Measurements from ENCODE around the gene OR10A3. TPM values are rescaled to one million over a fixed set of nuclear protein-coding genes. Genes with fewer than 3 reads are reported as not detected.

OR10A3 gene
- polyA plus RNA-seq, 1 donor from 2014 or later, result not detected

GRCh38 chr11:7927635-7928034 lies 13.9 kb downstream of the OR10A3 start:
- H3K4me3 ChIP-seq (ENCODE audit: low read length), result no peak overlapping the region
- no peaks in the 10 kb centered on the region for H3K36me3 ChIP-seq (ENCODE audit: insufficient read depth, low read length)
- H3K79me2 ChIP-seq (replicated peaks; ENCODE audit: insufficient read depth, low read length), result no peaks in the 10 kb centered on the region
- no peak overlapping the region for H3K4me2 ChIP-seq (ENCODE audit: low read length)
- TF ChIP-seq EZH2 (IDR thresholded peaks at IDR 0.05; ENCODE audit: borderline replicate concordance, insufficient read depth, low read length, poor library complexity, severe bottlenecking) (no peak), CTCF (IDR thresholded peaks at IDR 0.05; ENCODE audit: poor library complexity, severe bottlenecking) (no peak), EP300 (conservative IDR thresholded peaks at IDR 0.05; ENCODE audit: poor library complexity, severe bottlenecking) (no peak), POLR2AphosphoS5 (IDR thresholded peaks at IDR 0.05) (no peak), REST (IDR thresholded peaks at IDR 0.05; ENCODE audit: borderline replicate concordance) (no peak)
- H2AFZ ChIP-seq (ENCODE audit: low read depth, low read length), result no peak overlapping the region
- H3K9me2 ChIP-seq (ENCODE audit: insufficient read depth, low read length), result no peaks in the 10 kb centered on the region
- no peaks in the 10 kb centered on the region for H3K9me3 ChIP-seq (ENCODE audit: low read length)
- no peaks in the 10 kb centered on the region for H4K20me1 ChIP-seq (ENCODE audit: insufficient read depth)
- H3K27ac ChIP-seq (ENCODE audit: low read length), result no peak overlapping the region
- H3K9ac ChIP-seq (ENCODE audit: low read length), result no peak overlapping the region
- no peaks in the 10 kb centered on the region for H3F3A ChIP-seq (ENCODE audit: insufficient read depth, low read length, poor library complexity, severe bottlenecking)
- H3K27me3 ChIP-seq (ENCODE audit: insufficient read depth, low read depth, low read length), result no peaks in the 10 kb centered on the region

GRCh38 chr11:7924536-7924935 lies 17.0 kb downstream of the OR10A3 start:
- H3K79me2 ChIP-seq (replicated peaks; ENCODE audit: insufficient read depth, low read length), result no peaks in the 10 kb centered on the region
- H3F3A ChIP-seq (ENCODE audit: insufficient read depth, low read length, poor library complexity, severe bottlenecking), result no peaks in the 10 kb centered on the region
- H3K9me3 ChIP-seq (ENCODE audit: low read length), result no peaks in the 10 kb centered on the region
- no peaks in the 10 kb centered on the region for H3K9me2 ChIP-seq (ENCODE audit: insufficient read depth, low read length)
- no peak overlapping the region for H3K9ac ChIP-seq (ENCODE audit: low read length)
- H3K36me3 ChIP-seq (ENCODE audit: insufficient read depth, low read length), result no peaks in the 10 kb centered on the region
- no peak overlapping the region for H3K4me3 ChIP-seq (ENCODE audit: low read length)
- H2AFZ ChIP-seq (ENCODE audit: low read depth, low read length), result no peak overlapping the region
- no peak overlapping the region for H3K4me2 ChIP-seq (ENCODE audit: low read length)
- TF ChIP-seq REST (IDR thresholded peaks at IDR 0.05; ENCODE audit: borderline replicate concordance), result no peak
- TF ChIP-seq MXI1 (conservative IDR thresholded peaks at IDR 0.05; ENCODE audit: poor library complexity, severe bottlenecking), result no peak
- TF ChIP-seq RAD21 (conservative IDR thresholded peaks at IDR 0.05), result no peak
- TF ChIP-seq CTCF (IDR thresholded peaks at IDR 0.05; ENCODE audit: poor library complexity, severe bottlenecking), result no peak
- TF ChIP-seq EP300 (conservative IDR thresholded peaks at IDR 0.05; ENCODE audit: poor library complexity, severe bottlenecking), result no peak
- TF ChIP-seq POLR2AphosphoS5 (IDR thresholded peaks at IDR 0.05), result no peak
- no peak for TF ChIP-seq EZH2 (IDR thresholded peaks at IDR 0.05; ENCODE audit: borderline replicate concordance, insufficient read depth, low read length, poor library complexity, severe bottlenecking)
- no peak for TF ChIP-seq TAF1 (IDR thresholded peaks at IDR 0.05; ENCODE audit: low read depth)
- no peak for TF ChIP-seq SMC3 (conservative IDR thresholded peaks at IDR 0.05; ENCODE audit: poor library complexity)
- no peaks in the 10 kb centered on the region for H4K20me1 ChIP-seq (ENCODE audit: insufficient read depth)
- H3K27ac ChIP-seq (ENCODE audit: low read length), result no peak overlapping the region
- H3K27me3 ChIP-seq (ENCODE audit: insufficient read depth, low read depth, low read length), result no peaks in the 10 kb centered on the region

All from neural cell (in vitro differentiated cells).